Uterus (tissue), 2 donors: ENCODE data around the gene FSTL5.
"Not testable (repeated sequence)": the region's sequence is repeated elsewhere in the genome, so short reads cannot be mapped to it uniquely, and the experiment has no call there.

Source experiments
- CTCF ChIP-seq, 4 experiments: fragments of 200-600 bp in 2 of 4; fragments of 450-650 bp in 2 of 4; sonication (generic) in 2 of 4; IDR thresholded peaks; one replicate each; pipeline ENCODE4 v1.5.1; 2016 to 2019; ENCODE audit warnings: antibody characterized with exemption in 4 of 4, mild to moderate bottlenecking in 2 of 4, moderate library complexity in 1 of 4
- POLR2A ChIP-seq, 2 donors: fragments of 450-650 bp; IDR thresholded peaks; one replicate each; pipeline ENCODE4 v1.6.1; 2016; ENCODE audit warnings: antibody characterized with exemption in 2 of 2, mild to moderate bottlenecking in 1 of 2, moderate library complexity in 1 of 2

- TF ChIP-seq CTCF, POLR2A (IDR thresholded peaks at IDR 0.05): not testable (repeated sequence)
These were observed 39.7 kb upstream of the FSTL5 start for GRCh38 chr4:162203478-162203877.
